SK-N-SH (cell line): ENCODE data around the gene ATG2B. TPM values are rescaled to one million over a fixed set of nuclear protein-coding genes. Genes with fewer than 3 reads are reported as not detected.

ENCODE experiments used
- CTCF ChIA-PET: fragments of 300-600, 350-600 bp; formaldehyde crosslinking; extraction: SDS; loops from one replicate; lab custom pipeline; 2021; lab: Yijun Ruan, JAX
- POLR2A ChIA-PET: fragments of 350-600 bp; sonication (Branson Sonifier 250); formaldehyde crosslinking; extraction: SDS; loops from one replicate; lab custom pipeline; 2020; ENCODE audit warnings: antibody characterized with exemption, inconsistent platforms; lab: Yijun Ruan, JAX
- DNase-seq: peaks from one replicate; pipeline ENCODE4 v3.0.0; 2012
- H2AFZ ChIP-seq: fragments of 200-600 bp; sonication (generic); 2 replicates; pipeline ENCODE4 v1.8.1; 2016; ENCODE audit warnings: antibody characterized with exemption, mild to moderate bottlenecking, low read depth
- H3F3A ChIP-seq: fragments of 200-600 bp; sonication (generic); replicated peaks from 2 replicates; pipeline ENCODE3; 2016; ENCODE audit warnings: antibody characterized with exemption, mild to moderate bottlenecking; ENCODE audit not compliant: insufficient read depth
- H3K27ac ChIP-seq, 2 experiments: fragments of 200-500 bp in 1 of 2; fragments of 200-600 bp in 1 of 2; sonication (Bioruptor generic) in 1 of 2; sonication (generic), shearing (Covaris generic) in 1 of 2; 2 replicates each; pipeline versions ENCODE4 v1.5.1 to v1.6.1; 2014 to 2016; ENCODE audit warnings: low read depth in 2 of 2, inconsistent platforms in 1 of 2, low read length in 1 of 2, mild to moderate bottlenecking in 1 of 2, mixed read lengths in 1 of 2
- H3K27me3 ChIP-seq: fragments of 200-600 bp; sonication (generic), shearing (Covaris generic); 2 replicates; pipeline ENCODE4 v1.6.1; 2016; ENCODE audit warnings: mixed run types; ENCODE audit not compliant: insufficient read depth
- H3K36me3 ChIP-seq, 2 experiments: fragments of 200-500 bp in 1 of 2; fragments of 200-600 bp in 1 of 2; sonication (Bioruptor generic) in 1 of 2; sonication (generic) in 1 of 2; replicated peaks in 1 of 2; 2 replicates each; pipeline versions ENCODE3 to v1.5.1; 2014 to 2016; ENCODE audit warnings: low read length in 1 of 2, mild to moderate bottlenecking in 1 of 2; ENCODE audit not compliant: insufficient read depth in 2 of 2, control insufficient read depth in 1 of 2
- H3K4me1 ChIP-seq, 2 experiments: fragments of 200-500 bp in 1 of 2; fragments of 200-600 bp in 1 of 2; sonication (Bioruptor generic) in 1 of 2; sonication (generic), shearing (Covaris generic) in 1 of 2; 2 replicates each; pipeline versions ENCODE4 v1.5.1 to v1.6.1; 2014 to 2016; ENCODE audit warnings: low read depth in 1 of 2, low read length in 1 of 2, mixed run types in 1 of 2; ENCODE audit not compliant: insufficient read depth in 2 of 2, control insufficient read depth in 1 of 2
- H3K4me2 ChIP-seq: fragments of 200-600 bp; sonication (generic), shearing (Covaris generic); 2 replicates; pipeline ENCODE4 v1.6.1; 2017; ENCODE audit warnings: mixed run types
- H3K4me3 ChIP-seq, 2 experiments: fragments of 200-500 bp in 1 of 2; fragments of 200-600 bp in 1 of 2; sonication (Bioruptor generic) in 1 of 2; sonication (generic), shearing (Covaris generic) in 1 of 2; 2 replicates each; pipeline versions ENCODE4 v1.5.1 to v1.8.1; 2014 to 2016; ENCODE audit warnings: low read depth in 2 of 2, inconsistent platforms in 1 of 2, low read length in 1 of 2, mild to moderate bottlenecking in 1 of 2, mixed read lengths in 1 of 2, moderate library complexity in 1 of 2
- H3K79me2 ChIP-seq: fragments of 200-600 bp; sonication (generic); 2 replicates; pipeline ENCODE4 v1.8.1; 2017; ENCODE audit warnings: mild to moderate bottlenecking; ENCODE audit not compliant: insufficient read depth
- H3K9ac ChIP-seq: fragments of 200-600 bp; sonication (generic); 2 replicates; pipeline ENCODE4 v1.6.1; 2017; ENCODE audit warnings: mixed run types
- H3K9me2 ChIP-seq: fragments of 200-600 bp; sonication (generic); 2 replicates; pipeline ENCODE4 v1.6.1; 2017; ENCODE audit warnings: mixed run types
- H3K9me3 ChIP-seq: fragments of 200-600 bp; sonication (generic); 2 replicates; pipeline ENCODE4 v1.6.1; 2017; ENCODE audit warnings: mixed run types, mild to moderate bottlenecking, moderate library complexity
- H4K20me1 ChIP-seq: fragments of 200-600 bp; sonication (generic); 2 replicates; pipeline ENCODE4 v1.6.1; 2017; ENCODE audit warnings: mild to moderate bottlenecking, mixed run types; ENCODE audit not compliant: insufficient read depth
- ELF1 ChIP-seq: IDR thresholded peaks from 2 replicates; pipeline ENCODE4 v1.4.0; 2012
- FOXM1 ChIP-seq: IDR thresholded peaks from 2 replicates; pipeline ENCODE4 v1.4.0; 2012; ENCODE audit warnings: low read depth, mild to moderate bottlenecking
- GABPA ChIP-seq: IDR thresholded peaks from 2 replicates; pipeline ENCODE4 v1.4.0; 2012; ENCODE audit warnings: low read depth, mild to moderate bottlenecking
- GATA2 ChIP-seq: sonication (generic); formaldehyde crosslinking; IDR thresholded peaks from 2 replicates; pipeline ENCODE4 v1.5.0; 2020; ENCODE audit warnings: mild to moderate bottlenecking, missing genetic modification reagents
- MEF2A ChIP-seq: IDR thresholded peaks from 2 replicates; pipeline ENCODE4 v1.4.0; 2012; ENCODE audit warnings: low read depth, borderline replicate concordance
- MXI1 ChIP-seq: IDR thresholded peaks from 2 replicates; pipeline ENCODE4 v1.6.1; 2012; ENCODE audit warnings: mild to moderate bottlenecking, low read depth, low read length, improper control_type of control experiment
- NFIC ChIP-seq: IDR thresholded peaks from 2 replicates; pipeline ENCODE4 v1.4.0; 2012; ENCODE audit warnings: borderline replicate concordance
- POLR2AphosphoS5 ChIP-seq: IDR thresholded peaks from 2 replicates; pipeline ENCODE4 v1.6.1; 2012; ENCODE audit warnings: low read depth, low read length
- TAF1 ChIP-seq: IDR thresholded peaks from 2 replicates; pipeline ENCODE4 v1.6.1; 2012; ENCODE audit warnings: low read depth, mild to moderate bottlenecking, low read length, moderate library complexity, borderline replicate concordance
- TCF12 ChIP-seq: IDR thresholded peaks from 2 replicates; pipeline ENCODE4 v1.4.0; 2012
- YY1 ChIP-seq: IDR thresholded peaks from 2 replicates; pipeline ENCODE4 v1.4.0; 2012; ENCODE audit warnings: low read depth, mild to moderate bottlenecking
- WGBS: methylation state at CpG from one replicate; pipeline ENCODE4 v1.1.6; 2017; ENCODE audit warnings: low lambda C conversion rate; 5-methylcytosine and 5-hydroxymethylcytosine counted together
- polyA plus RNA-seq, 3 experiments: library from polyadenylated mRNA; depleted of rRNA; stranded (reverse); fragments of >200 nt; gene quantifications; 2 replicates each; pipeline ENCODE4 v1.2.3, GENCODE V29; 2012
- TF ChIP-seq, protein P1 (sequence below): fragments of 150-350 bp; IDR thresholded peaks from 2 replicates; pipeline ENCODE4 v1.6.1; 2016; ENCODE audit warnings: mild to moderate bottlenecking, low read depth, low read length
- TF ChIP-seq, protein P2 (sequence below): IDR thresholded peaks from 2 replicates; pipeline ENCODE4 v1.4.0; 2012; ENCODE audit warnings: low read depth
- TF ChIP-seq, protein P3 (sequence below): fragments of 200-600 bp; sonication (generic); IDR thresholded peaks from 2 replicates; pipeline ENCODE4 v1.6.1; 2017; ENCODE audit warnings: antibody characterized with exemption, mild to moderate bottlenecking, moderate library complexity
- TF ChIP-seq, protein P4 (sequence below): IDR thresholded peaks from 2 replicates; pipeline ENCODE4 v1.4.0; 2012; ENCODE audit warnings: low read depth, borderline replicate concordance

The ATG2B gene
- polyA plus RNA-seq, 1 of the 3 experiments (the other 2 are of a cell fraction): 5.8 TPM

DNA sequence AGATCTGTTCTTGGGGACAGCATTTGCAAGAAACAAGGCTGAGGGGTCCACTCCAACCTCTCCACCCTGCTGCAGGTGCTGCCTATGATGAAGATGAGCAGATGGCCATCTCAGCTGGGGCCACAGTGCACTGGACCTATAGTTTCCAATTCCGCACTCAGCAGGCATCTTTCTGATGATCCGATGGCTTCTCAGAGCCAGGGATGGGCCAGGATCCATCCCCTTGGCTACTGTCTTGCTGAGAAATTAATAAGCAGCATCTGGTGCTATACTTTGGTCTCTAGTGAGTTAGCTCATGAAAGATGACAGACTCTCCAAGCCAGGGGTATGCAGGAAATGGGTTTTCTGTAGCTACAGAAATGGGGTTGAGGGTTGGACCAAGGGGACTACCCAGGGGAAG, 125.5 kb downstream of the ATG2B start:
- no CpG with 5 or more reads among the region's 2 CpGs for WGBS
- Histone ChIP-seq H3K4me3 (no peak overlapping the region), H3K79me2 (no peaks in the 10 kb centered on the region), H4K20me1 (no peaks in the 10 kb centered on the region), H3K9me2 (no peaks in the 10 kb centered on the region), H3F3A (peaks cover 2% of the 10 kb centered on the region), H3K4me1 (no peaks in the 10 kb centered on the region), H3K9me3 (no peaks in the 10 kb centered on the region), H2AFZ (no peak overlapping the region), H3K9ac (no peak overlapping the region), H3K27me3 (no peaks in the 10 kb centered on the region), H3K27ac (no peak overlapping the region), H3K36me3 (peaks cover 0 to 5% of the 10 kb centered on the region in 2 experiments), H3K4me2 (no peak overlapping the region)
- CTCF ChIA-PET: no interaction called here
- POLR2A ChIA-PET: no interaction called here
- DNase-seq: no peak
- TF ChIP-seq, protein P1, sequence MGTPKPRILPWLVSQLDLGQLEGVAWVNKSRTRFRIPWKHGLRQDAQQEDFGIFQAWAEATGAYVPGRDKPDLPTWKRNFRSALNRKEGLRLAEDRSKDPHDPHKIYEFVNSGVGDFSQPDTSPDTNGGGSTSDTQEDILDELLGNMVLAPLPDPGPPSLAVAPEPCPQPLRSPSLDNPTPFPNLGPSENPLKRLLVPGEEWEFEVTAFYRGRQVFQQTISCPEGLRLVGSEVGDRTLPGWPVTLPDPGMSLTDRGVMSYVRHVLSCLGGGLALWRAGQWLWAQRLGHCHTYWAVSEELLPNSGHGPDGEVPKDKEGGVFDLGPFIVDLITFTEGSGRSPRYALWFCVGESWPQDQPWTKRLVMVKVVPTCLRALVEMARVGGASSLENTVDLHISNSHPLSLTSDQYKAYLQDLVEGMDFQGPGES: no peak

DNA sequence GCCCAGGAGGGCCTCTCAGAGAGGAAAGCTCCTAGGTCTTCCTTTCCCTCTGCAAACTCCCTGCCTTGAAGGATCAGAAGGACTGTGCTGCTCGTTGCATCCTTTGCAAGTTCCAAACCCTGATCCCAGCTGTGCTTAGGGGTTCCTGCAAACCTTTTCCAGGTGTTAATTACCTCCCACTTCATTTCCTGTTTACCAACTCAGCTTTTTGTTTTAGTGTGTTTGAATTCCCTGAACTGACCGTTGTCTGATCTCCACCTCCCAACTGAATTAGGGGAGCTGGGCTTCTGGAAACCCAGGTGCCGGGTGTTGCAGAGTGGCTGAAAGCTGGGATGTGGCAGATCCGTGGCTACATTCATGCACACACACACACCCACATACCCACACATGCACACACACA, 127.7 kb downstream of the ATG2B start:
- no peak overlapping the region for H3K4me3 ChIP-seq
- WGBS: 88% methylated on average over 4 of the region's 4 CpGs
- TF ChIP-seq NFIC (no peak), TAF1 (no peak), MEF2A (no peak), MXI1 (no peak), FOXM1 (no peak), POLR2AphosphoS5 (no peak), TCF12 (no peak), ELF1 (no peak), GABPA (no peak), YY1 (no peak), GATA2 (CRISPR knock-in tag) (no peak)
- TF ChIP-seq, protein P2, sequence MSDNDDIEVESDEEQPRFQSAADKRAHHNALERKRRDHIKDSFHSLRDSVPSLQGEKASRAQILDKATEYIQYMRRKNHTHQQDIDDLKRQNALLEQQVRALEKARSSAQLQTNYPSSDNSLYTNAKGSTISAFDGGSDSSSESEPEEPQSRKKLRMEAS: no peak
- TF ChIP-seq, protein P1: no peak
- TF ChIP-seq, protein P3, sequence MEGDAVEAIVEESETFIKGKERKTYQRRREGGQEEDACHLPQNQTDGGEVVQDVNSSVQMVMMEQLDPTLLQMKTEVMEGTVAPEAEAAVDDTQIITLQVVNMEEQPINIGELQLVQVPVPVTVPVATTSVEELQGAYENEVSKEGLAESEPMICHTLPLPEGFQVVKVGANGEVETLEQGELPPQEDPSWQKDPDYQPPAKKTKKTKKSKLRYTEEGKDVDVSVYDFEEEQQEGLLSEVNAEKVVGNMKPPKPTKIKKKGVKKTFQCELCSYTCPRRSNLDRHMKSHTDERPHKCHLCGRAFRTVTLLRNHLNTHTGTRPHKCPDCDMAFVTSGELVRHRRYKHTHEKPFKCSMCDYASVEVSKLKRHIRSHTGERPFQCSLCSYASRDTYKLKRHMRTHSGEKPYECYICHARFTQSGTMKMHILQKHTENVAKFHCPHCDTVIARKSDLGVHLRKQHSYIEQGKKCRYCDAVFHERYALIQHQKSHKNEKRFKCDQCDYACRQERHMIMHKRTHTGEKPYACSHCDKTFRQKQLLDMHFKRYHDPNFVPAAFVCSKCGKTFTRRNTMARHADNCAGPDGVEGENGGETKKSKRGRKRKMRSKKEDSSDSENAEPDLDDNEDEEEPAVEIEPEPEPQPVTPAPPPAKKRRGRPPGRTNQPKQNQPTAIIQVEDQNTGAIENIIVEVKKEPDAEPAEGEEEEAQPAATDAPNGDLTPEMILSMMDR: no peak
- TF ChIP-seq, protein P4, sequence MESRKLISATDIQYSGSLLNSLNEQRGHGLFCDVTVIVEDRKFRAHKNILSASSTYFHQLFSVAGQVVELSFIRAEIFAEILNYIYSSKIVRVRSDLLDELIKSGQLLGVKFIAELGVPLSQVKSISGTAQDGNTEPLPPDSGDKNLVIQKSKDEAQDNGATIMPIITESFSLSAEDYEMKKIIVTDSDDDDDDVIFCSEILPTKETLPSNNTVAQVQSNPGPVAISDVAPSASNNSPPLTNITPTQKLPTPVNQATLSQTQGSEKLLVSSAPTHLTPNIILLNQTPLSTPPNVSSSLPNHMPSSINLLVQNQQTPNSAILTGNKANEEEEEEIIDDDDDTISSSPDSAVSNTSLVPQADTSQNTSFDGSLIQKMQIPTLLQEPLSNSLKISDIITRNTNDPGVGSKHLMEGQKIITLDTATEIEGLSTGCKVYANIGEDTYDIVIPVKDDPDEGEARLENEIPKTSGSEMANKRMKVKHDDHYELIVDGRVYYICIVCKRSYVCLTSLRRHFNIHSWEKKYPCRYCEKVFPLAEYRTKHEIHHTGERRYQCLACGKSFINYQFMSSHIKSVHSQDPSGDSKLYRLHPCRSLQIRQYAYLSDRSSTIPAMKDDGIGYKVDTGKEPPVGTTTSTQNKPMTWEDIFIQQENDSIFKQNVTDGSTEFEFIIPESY: no peak
- TF ChIP-seq, all 33 proteins: peak for 0
- Histone ChIP-seq H3K36me3 (no peaks in the 10 kb centered on the region), H3K9me2 (no peaks in the 10 kb centered on the region), H3K4me2 (no peak overlapping the region), H3K9me3 (no peaks in the 10 kb centered on the region), H3K79me2 (no peaks in the 10 kb centered on the region), H3K27ac (no peak overlapping the region), H2AFZ (no peak overlapping the region), H3K27me3 (no peaks in the 10 kb centered on the region), H3K4me1 (no peaks in the 10 kb centered on the region), H3K9ac (no peak overlapping the region), H4K20me1 (no peaks in the 10 kb centered on the region), H3F3A (no peaks in the 10 kb centered on the region)
- DNase-seq: no peak
- ChIA-PET CTCF (interaction anchor here (0.8 to 1.1 kb wide), 2 partner anchors 15 to 135 kb away, joined by 3 read pairs; no protein-coding TSS in a partner anchor), POLR2A (no interaction called here)
